Measurements from ENCODE around the gene KIFC3.

DNA sequence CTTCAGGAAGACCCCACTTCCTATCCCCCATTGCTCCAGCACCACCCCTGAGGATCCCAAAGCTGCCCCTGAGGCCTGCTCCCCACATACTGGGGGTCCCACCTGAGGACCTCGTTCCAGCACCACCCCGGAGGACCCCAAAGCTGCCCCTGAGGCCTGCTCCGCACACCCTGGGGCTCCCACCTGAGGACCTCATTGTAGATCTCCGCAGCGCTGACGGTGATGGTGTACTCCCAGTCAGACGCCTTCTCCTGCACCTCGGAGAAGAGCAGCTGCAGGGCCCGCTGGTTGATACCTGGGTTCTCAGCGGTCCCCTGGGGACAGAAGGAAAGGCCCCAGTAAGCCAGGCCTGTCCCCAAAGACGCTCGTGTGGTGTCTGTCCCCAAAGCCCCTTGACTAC is 40.3 kb downstream of the KIFC3 start:
- TF ChIP-seq, protein P1, sequence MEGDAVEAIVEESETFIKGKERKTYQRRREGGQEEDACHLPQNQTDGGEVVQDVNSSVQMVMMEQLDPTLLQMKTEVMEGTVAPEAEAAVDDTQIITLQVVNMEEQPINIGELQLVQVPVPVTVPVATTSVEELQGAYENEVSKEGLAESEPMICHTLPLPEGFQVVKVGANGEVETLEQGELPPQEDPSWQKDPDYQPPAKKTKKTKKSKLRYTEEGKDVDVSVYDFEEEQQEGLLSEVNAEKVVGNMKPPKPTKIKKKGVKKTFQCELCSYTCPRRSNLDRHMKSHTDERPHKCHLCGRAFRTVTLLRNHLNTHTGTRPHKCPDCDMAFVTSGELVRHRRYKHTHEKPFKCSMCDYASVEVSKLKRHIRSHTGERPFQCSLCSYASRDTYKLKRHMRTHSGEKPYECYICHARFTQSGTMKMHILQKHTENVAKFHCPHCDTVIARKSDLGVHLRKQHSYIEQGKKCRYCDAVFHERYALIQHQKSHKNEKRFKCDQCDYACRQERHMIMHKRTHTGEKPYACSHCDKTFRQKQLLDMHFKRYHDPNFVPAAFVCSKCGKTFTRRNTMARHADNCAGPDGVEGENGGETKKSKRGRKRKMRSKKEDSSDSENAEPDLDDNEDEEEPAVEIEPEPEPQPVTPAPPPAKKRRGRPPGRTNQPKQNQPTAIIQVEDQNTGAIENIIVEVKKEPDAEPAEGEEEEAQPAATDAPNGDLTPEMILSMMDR (IDR thresholded peaks at IDR 0.05; ENCODE audit: insufficient read depth, low read depth, low read length) = no peak
- no peak for TF ChIP-seq EZH2 (IDR thresholded peaks at IDR 0.05; ENCODE audit: insufficient read depth, low read length)
